GM04503 (cell line): ENCODE data around the gene SHISAL2A.

Experiments
- DNase-seq: peaks from one replicate; pipeline ENCODE4 v3.0.0-alpha.2; 2012; ENCODE audit warnings: low read depth

Gene SHISAL2A

DNA sequence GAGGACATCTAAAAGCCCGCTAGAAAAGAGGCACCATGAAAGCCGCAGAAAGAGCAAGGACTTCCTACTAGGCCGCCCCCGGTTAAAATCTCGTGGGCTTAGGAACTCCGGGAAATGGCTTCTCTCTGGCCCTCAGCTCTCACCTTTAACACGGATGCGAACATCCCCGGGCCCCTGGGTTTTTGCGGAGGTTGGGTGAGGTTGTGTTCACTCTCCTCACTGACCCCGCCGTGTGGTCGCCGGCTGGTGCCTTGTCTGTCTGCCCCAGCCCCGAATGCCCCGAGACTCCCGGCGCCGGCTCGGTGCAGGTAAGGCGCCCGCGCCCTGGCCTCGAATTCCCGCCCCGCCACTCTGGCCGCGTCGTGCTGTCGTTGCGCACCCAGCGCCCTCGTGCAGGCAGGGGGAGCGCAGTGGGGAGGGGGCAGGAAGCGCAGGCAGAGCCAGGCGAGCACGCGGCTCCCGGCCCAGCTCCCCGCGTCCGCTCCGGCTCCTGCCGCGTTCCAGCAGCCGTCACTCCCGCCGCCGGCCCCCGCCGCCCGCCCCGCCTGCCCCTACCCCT, at the start of gene SHISAL2A:
SHISAL2A (plus strand) TSS at position 437 of the 559 bp plus-strand sequence. CDS start 326 bp downstream, outside the sequence.
- no peak for DNase-seq

DNA sequence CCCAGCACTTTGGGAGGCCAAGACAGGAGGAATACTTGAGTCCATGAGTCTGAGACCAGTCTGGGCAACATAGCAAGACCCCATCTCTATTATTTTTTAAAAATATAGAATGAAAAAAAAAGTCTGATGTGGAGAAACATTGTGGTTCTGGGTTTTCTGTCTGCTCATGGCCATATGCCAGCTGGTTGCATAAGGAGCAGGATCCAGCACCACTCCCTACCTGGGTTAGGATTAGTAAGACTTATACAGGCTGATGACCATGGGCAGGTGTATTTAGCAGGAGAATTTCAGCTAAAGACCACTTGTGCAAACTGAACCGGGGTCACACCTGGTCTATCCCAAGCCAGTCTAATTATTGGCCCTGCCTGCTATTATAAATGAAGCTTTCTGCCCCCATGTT, 47.5 kb upstream of the SHISAL2A start:
- DNase-seq, result no peak

DNA sequence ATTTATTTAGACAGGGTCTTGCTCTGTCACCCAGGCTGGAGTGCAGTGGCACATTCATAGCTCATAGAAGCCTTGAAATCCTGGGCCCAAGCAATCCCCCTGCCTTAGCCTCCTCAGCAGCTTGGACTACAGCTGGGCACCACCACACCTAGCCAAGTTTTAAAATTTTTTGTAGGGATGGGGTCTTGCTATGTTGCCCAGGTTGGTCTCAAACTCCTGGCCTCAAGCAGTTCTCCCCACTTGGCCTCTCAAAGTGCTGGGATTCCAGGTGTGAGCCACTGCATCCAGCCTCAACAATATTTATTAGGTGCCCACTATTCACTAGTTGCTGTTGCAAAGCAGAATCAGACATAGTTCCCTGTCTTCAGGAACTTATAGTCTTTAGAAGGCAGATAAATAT, 44.9 kb upstream of the SHISAL2A start:
- no peak for DNase-seq

DNA sequence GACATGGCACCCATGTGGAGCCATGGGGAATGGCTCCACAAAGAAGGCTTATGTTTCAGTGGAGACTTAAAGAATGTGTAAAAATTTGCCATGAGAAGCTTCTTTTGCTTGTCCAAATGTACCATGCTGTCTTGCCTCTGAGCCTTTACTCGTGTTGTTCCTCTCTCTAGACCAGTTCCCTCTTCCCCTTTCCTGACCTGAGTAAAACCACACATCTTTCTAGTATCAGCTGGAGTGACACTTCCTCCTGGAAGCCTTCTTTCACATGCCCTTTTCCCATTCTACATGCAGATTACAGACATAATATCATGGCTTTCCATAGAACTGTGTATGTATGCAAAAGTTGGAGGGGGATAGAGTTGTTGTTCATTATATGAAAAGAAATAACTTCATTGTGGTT, 44.4 kb upstream of the SHISAL2A start:
- no peak for DNase-seq

DNA sequence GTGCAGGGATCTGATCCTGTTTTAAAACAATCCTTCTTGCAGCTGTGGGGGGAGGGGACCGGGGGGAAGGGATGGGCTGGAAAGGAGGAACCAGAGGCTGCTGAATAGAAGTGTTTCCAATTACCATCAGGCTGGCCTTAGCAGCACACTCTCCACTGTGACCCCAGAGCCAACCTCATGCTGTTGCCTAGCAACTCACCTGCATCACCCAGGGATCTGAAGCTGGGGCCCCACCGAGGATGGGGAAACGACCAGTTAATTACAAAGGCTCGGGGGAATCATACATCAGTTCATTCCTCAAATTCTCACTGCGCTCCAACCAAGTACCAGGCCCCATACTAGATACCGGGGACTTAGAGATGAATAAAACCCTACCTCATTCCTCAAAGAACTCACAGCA, 42.7 kb upstream of the SHISAL2A start:
- DNase-seq, result no peak

DNA sequence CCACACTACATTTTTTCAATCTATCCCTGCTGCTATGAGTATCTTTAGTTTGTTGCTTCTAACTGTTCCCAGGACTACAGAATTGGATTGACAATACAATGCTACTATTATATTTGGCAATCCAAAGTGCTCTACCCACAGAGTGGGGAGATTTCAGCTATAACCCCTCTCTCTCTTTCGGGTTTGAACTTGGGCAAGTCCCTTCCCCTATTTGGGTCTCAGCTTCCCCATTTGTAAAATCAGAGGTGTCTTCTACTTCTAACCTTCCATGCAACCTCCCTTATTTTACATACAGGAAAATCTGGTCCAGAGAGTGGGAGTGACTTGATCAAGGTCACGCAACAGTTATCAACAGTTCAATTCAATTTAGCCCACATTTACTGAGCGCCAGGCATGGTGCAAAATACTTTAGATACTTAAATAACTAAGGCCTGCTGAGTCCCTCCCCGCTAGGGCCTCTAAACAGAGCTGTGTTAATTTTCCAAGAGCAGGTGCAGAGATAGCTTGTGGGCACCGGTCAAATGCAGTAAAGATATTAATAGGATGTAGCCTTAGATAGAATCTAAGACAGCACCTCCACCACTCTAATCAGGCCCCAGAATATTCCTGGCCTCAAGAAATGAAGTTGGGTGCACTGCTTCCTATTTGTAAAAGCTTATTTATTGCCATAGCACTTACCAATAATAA, 40.2 kb upstream of the SHISAL2A start:
- DNase-seq, result no peak

DNA sequence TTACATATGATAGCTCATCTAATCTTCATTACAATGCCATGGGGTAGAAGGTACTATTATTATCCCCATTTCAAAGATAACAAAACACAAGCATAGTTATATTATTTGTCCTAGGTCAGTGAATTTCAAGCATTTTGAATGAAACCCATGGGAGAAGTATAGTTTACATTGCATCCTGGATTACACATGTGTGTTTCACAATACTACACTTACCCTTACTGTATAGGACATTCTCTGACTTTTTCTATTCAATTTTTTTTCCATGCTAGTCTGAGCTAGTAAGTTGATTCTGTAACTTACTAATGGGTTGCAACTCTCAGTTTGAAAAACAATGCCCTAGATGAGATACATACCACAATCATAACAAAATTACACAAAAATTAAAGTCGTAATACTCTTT, 39.5 kb upstream of the SHISAL2A start:
- no peak for DNase-seq

DNA sequence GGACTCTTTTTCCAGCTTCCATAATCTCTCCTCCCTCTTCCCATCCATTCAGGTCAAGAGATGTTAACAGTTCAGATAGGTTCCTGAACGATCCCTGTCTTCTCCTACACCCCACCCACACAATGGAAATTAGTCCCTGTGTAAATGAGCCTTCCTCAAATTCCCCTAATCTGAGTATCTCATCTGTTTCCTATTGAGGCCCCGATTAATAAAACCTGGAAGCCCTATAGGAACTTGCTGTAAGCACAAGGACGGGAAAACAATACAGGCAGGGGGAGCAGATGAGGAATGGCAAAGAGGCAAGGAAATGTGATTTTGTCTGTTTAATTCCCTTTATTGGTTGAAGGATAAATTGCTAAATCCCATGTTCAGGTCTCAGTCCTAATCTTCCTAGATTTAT, 37.9 kb upstream of the SHISAL2A start:
- DNase-seq, result no peak

DNA sequence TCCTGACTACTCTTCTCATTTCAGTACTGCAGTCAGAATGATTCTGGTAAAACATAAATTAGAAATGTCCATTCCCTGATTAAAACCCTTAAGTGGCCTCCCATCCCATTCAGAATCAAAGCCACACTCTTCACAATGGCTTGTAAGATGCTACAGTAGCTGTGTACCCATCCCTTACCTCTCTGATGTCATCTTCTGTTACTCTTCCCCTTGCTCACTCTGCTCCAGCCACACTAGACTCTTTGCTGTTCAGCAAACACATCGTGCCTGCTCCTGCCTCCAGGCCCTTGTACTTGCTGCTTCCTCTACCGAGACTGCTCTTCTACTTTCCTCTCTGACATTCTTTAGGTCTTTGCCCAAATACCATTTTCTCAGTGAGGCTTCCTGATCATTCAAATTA, 35.1 kb upstream of the SHISAL2A start:
- DNase-seq, result no peak

DNA sequence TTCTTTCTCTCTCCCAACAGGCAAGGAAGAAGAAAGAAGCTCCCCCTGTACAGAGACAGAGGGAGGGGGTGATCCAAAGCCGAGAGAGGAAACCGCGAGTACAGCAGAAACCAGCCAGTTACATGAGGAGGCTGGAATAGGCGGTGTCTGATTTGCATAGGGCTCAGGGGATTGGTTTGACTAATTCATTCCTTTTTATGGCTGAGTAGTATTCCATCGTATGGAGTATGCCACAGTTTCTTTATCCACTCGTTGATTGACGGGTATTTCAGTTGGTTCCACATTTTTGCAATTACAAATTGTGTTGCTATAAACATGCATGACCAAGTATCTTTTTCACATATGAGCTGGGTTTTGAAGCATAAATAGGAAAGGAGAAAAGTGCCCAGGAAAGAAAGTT, 34.2 kb upstream of the SHISAL2A start:
- DNase-seq, result no peak

DNA sequence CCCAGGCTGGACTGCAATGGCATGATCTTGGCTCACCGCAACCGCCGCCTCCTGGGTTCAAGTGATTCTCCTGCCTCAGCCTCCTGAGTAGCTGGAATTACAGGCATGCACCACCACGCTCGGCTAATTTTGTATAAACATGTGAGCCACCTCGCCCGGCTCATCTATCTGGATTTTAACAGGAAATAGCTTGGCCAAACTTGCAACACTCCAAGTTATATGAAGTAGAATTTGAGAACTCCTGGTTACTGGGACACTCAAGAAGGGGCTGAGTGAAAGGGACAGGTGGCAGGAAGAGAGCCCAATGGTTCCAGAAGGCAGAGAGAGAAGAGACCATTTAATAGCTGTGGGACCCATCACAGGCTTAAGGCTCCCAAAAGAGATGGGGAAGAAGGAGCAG, 33.7 kb upstream of the SHISAL2A start:
- no peak for DNase-seq

DNA sequence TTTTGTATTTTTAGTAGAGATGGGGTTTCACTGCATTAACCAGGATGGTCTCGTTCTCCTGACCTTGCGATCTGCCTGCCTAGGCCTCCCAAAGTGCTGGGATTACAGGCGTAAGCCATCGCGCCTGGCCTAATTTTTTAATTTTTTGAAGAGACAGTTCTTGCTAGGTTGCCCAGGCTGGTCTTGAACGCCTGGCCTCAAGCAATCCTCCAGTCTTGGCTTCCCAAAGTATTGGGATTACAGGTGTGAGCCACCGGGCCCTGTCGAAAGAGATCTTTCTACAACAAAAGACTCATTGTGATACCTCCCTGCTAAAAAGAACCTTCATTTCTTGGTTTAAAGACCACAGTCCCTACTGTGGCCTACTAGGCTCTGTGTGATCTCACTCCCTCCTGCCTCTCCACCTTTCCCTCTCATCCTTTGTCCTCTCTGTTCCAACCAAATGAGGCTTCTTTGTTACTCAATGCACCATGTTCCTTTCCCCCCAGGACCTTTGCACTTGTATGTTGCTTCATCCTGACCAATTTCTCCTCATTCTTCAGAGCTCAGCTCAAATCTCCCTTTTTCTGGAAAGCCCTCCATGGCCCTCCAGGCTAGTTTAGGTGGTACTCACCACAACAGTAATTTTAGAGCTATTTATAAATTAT, 32.3 kb upstream of the SHISAL2A start:
- DNase-seq, result no peak

DNA sequence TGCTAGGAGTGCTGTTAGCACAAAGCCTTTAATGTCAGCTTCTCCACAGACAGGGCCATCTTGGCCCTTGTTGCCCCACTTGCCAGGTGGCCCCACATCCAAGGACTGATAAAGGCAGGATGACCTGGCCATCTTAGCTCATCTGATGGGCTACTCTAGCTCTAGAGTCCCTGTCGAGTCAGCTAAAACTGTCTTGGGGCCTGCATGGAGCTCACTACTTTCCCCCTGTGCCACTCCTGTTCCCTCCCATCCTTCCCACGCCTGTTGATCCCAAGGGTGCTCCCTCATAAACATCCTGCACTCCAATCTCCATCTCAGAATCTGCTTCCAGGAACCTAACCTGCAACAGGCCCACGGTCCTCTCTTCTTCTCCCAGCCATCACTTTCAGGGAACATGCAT, 31.4 kb upstream of the SHISAL2A start:
- DNase-seq, result no peak

DNA sequence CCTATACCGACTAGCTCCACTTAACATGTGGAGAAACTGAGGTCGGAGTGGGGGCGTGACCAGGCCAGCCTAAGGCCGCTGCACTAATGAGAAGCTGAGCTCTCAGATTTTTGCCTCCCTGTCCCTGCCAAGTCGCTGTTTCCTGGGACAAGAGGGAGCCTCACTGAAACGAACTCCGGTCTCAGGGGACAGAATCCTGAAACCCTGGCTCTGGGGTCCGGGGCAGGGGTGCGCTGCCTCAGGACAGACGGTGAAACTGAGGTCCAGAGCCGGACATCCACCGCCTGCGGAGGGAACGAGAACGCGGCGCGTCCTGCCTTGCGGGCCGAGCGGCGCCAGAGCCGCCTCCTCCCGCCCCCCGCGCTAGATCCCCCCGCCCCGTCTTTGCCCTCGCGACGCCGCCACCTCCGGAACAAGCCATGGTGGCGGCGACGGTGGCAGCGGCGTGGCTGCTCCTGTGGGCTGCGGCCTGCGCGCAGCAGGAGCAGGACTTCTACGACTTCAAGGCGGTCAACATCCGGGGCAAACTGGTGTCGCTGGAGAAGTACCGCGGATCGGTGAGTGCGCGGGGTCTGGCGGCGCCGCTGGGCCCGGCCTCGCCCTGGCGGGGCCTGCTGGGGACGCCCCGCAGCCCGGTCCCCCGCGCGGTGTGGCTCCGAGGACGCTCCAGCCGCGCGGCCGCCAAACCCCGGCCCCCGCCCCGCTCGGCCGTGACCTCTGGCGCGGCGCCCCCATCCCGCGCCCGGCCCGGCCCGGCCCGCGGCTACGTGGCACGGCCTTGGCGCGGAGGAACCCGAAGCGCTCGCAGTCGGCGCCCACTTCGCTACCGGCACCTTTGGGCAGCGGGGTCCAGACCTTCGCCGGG, 30.7 kb upstream of the SHISAL2A start, which contains the start of gene GPX7:
GPX7 (plus strand) TSS at position 381 of the 865 bp plus-strand sequence; CDS start at position 420, 39 bp downstream.
- no peak for DNase-seq

DNA sequence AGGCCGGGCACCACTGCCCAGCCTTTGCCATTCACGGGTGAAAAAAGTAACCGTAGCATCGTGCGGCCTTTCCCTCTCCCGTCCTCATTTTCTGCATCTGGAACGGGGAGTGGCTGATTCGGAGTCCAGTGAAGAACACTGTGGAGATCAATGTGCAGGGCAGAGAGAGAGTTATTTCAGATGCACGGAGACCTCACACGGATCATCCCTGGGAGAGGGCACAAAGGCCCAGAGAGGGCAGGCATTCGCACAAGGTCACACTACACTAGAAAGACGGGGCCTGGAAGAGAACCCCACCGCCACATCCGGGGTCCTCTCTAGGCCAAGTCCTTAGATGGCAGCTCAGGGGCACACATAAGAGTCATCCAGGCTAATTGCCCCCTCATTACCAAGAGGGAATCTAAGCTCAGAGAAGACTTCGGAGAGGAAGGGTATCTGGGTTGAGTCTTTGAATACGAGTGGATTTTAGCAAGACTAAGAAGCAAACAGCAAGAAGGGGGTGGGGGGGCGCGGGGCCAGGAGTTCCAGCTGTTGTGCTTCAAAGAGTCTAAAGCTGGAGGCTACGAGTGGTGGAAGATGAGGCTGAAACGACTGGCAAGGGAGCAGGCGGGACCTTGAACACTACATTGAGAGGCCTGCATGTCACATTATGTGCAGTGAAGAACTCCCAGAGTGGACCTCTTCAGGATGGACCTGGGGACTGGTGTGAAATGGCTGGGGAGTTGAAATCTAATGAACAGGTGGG, 29.9 kb upstream of the SHISAL2A start:
- peak; percentile 13 for DNase-seq

DNA sequence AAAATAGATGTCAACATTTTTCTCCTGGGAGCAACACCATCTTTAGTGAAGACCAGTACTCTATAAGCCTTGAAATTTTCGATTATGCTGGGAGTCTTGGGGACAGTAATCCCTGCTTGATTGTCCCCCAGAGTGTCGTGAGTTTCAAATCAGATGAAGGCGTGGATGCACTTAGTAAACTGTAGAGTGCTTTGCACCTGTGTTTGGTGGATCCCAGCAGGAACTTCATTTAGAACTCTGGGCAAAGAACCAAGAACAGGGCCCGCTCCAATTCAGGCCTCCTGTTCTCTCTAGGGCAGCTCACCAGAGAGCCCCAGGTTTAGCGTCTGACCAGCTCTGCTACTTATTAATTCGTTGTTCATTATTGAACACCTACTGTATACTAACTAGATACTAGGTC, 29.3 kb upstream of the SHISAL2A start:
- DNase-seq, result no peak

DNA sequence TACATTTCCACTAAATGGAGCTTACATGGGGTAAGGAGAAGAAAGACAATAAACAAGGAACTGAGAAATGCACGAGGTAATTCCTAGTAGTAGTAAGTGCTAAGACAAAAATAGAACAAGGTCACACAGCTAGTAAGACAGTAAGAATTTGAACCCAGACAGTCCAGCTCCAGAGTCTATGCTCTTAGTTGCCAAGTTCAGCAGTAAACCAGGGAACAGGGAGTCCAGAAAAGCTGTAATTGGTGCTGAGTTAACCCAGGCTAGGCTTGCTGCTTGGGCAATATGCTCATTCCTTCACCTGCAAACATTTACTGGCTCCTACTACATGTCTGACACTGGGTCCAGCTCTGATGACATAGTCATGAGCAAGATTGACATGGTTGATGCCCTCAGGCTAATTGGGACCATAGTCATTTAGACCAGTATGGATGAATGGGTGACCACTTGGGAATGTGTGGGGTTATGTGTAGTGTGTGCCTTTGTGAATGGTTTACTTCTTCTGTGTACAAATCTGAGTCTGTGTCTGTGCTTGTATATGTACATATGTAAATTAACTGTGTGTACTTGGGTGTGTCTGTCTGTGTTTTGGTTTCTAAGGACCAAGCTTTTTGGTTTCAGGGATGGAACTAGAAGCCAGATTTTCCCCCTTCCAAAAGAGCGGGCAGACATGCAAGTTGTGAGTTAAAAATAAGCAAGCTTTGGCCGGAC, 28.8 kb upstream of the SHISAL2A start:
- peak; percentile 16 for DNase-seq

DNA sequence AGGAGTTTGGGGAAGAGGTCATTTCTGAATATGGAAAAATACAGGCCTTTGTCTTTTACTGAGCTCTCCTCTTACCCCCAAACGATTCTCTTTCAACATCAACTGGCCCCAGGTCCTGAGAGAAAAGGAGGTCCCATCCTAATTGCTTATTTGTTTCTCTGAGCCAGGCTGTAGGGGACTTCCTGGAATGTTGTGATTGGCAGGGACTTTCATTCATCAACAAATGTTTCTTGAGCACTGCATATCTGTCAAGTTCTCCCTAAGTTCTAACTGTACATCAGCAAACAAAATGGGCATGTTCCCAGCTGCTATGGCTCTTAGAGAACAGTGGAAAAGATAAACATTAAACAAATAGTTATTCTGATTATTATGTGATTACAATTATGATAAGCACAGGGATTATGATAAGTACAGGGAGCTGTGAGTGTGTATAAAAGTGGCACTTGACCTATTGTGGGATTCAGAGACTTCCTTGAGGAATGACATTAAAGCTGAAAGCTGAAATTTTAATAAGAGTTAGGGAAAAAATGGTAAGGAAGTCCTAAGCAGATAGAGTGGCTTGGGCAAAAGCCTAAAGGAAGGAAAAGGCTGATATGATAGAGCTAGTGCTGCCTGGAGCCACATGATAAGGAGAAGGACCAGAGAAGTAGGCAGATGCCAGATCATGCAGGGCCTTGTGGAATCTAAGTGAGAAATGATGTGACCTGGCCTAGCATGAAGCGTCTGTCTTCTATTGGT, 19.2 kb upstream of the SHISAL2A start:
- DNase-seq, result no peak

DNA sequence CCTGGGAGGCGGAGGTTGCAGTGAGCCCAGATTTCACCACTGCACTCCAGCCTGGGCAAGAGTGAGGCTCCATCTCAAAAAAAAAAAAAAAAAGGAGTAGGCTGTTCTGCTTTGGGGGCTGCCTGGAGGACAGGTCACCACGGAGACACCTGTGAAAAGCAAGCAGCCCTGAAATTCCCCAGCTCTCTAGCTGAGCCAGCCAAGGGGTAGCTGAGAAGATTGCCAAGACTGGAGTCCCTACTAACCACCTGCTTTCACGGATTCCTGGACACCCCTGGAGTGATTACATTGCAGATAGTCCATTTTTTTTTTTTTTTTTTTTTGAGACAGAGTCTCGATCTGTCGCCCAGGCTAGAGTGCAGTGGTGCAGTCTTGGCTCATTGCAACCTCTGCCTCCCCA, 18.3 kb upstream of the SHISAL2A start:
- no peak for DNase-seq

DNA sequence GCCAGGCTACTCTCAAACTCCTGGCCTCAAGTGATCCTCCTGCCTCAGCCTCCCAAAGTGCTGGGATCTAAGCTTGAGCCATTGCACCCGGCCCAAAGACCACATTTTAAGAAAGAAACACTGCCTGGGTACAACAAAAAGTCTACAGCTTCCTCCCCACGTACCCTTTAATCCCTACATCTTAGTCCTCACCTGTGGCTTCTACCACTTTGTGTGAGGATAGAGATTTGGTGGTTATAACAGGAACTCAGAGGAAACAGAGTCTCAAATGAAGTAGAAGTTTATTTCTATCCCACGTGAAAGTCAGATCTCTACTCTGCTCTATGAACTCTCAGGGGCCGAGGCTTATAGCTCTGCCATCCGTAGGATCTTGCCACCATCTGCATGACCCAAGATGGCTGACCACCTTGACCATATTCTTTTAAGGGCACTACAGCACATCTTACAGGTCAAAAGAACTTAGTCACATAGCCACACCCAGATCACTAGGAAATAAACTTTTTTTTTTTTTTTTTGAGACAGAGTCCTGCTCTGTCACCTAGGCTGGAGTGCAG, 17.4 kb upstream of the SHISAL2A start:
- DNase-seq, result no peak
